Suprapubic skin (tissue), 4 donors: ENCODE data around the gene THOC6.

Experiments
- CTCF ChIP-seq, 2 donors: fragments of 200-600 bp in 1 of 2; fragments of 450-650 bp in 1 of 2; sonication (generic) in 1 of 2; IDR thresholded peaks; one replicate each; pipeline ENCODE4 v1.5.1; 2016 to 2019; ENCODE audit warnings: antibody characterized with exemption in 2 of 2, mild to moderate bottlenecking in 1 of 2, moderate library complexity in 1 of 2
- EP300 ChIP-seq: sonication (generic); formaldehyde crosslinking; IDR thresholded peaks from one replicate; pipeline ENCODE4 v1.6.1; 2017; ENCODE audit warnings: antibody characterized with exemption
- POLR2A ChIP-seq, 2 donors: fragments of 450-650 bp; IDR thresholded peaks; one replicate each; pipeline ENCODE4 v1.6.1; 2017; ENCODE audit warnings: antibody characterized with exemption in 2 of 2, mild to moderate bottlenecking in 2 of 2, moderate library complexity in 2 of 2
- POLR2AphosphoS5 ChIP-seq, 3 donors: sonication (generic); formaldehyde crosslinking; IDR thresholded peaks; one replicate each; pipeline ENCODE4 v1.6.1; 2017; ENCODE audit warnings: antibody characterized with exemption in 3 of 3

- TF ChIP-seq POLR2A (IDR thresholded peaks at IDR 0.05) (no peak), CTCF (IDR thresholded peaks at IDR 0.05) (no peak), POLR2AphosphoS5 (IDR thresholded peaks at IDR 0.05) (no peak), EP300 (no peak)
Measured at GRCh38 chr16:3007059-3007956, 16.5 kb upstream of the THOC6 start.
